Measurements from ENCODE around the gene RTTN. TPM values are rescaled to one million over a fixed set of nuclear protein-coding genes. Genes with fewer than 3 reads are reported as not detected.
A peak's percentile ranks its signal among the peaks of the same experiment; 100 is the strongest.

Gene RTTN
- total and polyA plus RNA-seq, 2 of the 4 experiments (the other 2 are of a cell fraction): 5.8 to 19.9 TPM

DNA sequence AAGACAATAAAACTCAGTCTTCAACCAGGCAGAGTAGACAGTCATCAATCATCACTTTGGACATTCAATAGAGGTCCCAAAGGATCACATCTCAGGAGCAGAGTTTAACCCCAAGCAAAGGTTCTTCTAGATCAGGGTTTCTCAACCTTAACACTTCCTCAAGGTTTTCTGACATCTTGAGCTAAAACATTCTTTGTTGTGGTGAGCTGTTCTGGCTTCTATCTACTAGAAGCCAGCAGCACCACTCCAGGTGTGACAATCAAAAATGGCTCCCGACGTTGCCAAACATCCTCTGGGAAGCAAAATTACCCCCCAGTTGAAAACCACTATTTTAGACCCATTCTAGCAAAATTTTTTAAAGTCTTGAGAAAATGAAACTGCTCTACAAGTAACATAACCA lies 22.0 kb downstream of the RTTN start:
- Histone ChIP-seq H3K14ac (replicated peaks; ENCODE audit: low read depth, low read length) (no peak overlapping the region; the same call in 1 of the 2 replicates), H4K5ac (ENCODE audit: low read depth, low read length) (no peak overlapping the region), H3K9me3 (ENCODE audit: control insufficient read depth, insufficient read depth, low read length) (no peaks in the 10 kb centered on the region), H4K8ac (ENCODE audit: low read depth in 2 of 2, low read length in 2 of 2) (no peak overlapping the region; a peak in 1 of 4 replicates), H3K23ac (ENCODE audit: low read depth, low read length) (peak overlapping the region; percentile 3; the same call in 1 of the 2 replicates), H3K56ac (ENCODE audit: extremely low read depth, insufficient read depth, low read length) (no peak overlapping the region), H2BK15ac (ENCODE audit: low read depth, low read length) (0 out of 3 replicates have a peak overlapping the region, but pooled peaks have one; percentile 53), H3K27ac (ENCODE audit: insufficient read depth, low read length) (no peak overlapping the region), H2BK5ac (ENCODE audit: low read depth, low read length, poor library complexity, severe bottlenecking) (peak overlapping the region; percentile 98), H3K4me1 (ENCODE audit: control insufficient read depth, insufficient read depth, low read length) (peaks cover 5% of the 10 kb centered on the region; the same call in 1 of the 2 replicates), H3K4me2 (ENCODE audit: low read depth, low read length) (no peak overlapping the region), H4K91ac (ENCODE audit: insufficient read depth, low read depth, low read length) (0 out of 2 replicates have a peak overlapping the region, but pooled peaks have one; percentile 8), H3K79me1 (ENCODE audit: low read depth in 1 of 2, low read length in 2 of 2) (peaks cover 12 to 25% of the 10 kb centered on the region in 2 experiments), H2AFZ (replicated peaks; ENCODE audit: low read length, poor library complexity) (no peak overlapping the region), H3K36me3 (ENCODE audit: control insufficient read depth, insufficient read depth, low read length) (no peaks in the 10 kb centered on the region), H2BK120ac (ENCODE audit: low read depth, low read length) (peak overlapping the region; percentile 88; the same call in 1 of the 2 replicates), H3K9ac (ENCODE audit: low read depth, low read length) (no peak overlapping the region), H4K20me1 (ENCODE audit: insufficient read depth, low read length) (no peaks in the 10 kb centered on the region), H2AK5ac (ENCODE audit: low read depth, low read length) (peak overlapping the region; percentile 2; the same call in 1 of the 2 replicates), H3K4me3 (ENCODE audit: insufficient read depth, low read depth, low read length) (no peak overlapping the region), H3K27me3 (ENCODE audit: control insufficient read depth, insufficient read depth, low read length) (no peaks in the 10 kb centered on the region), H2AK9ac (replicated peaks; ENCODE audit: low read depth, low read length, poor library complexity) (no peak overlapping the region), H3K18ac (ENCODE audit: low read depth, low read length) (peak overlapping the region; percentile 72; the same call in 1 of the 2 replicates), H2BK20ac (ENCODE audit: low read depth, low read length) (peak overlapping the region; percentile 83), H3K4ac (ENCODE audit: low read depth, low read length) (no peak overlapping the region), H3K9me1 (ENCODE audit: insufficient read depth, low read length) (peaks cover 9% of the 10 kb centered on the region)
- no TSS peak for BruUV-seq (replicated peaks)
- in situ Hi-C loops (cut with MboI; ENCODE audit: low sequenced_read_pairs): no loop called here
- no peak for DNase-seq
- WGBS, 2 experiments (ENCODE audit: extremely low coverage in 2 of 2, insufficient read length in 1 of 2): 100% methylated on average over 2 of the region's 2 CpGs; no CpG with 5 or more reads in 1 of the 2 experiments
- ChIA-PET POLR2A (ENCODE audit: unreplicated experiment) (no interaction called here), CTCF (interaction anchor here (2.4 kb wide), 1 partner anchor 12 kb away, joined by 9 read pairs; no protein-coding TSS in a partner anchor)
- dilution Hi-C loops (cut with HindIII; ENCODE audit: low sequenced_read_pairs, unreplicated experiment): loop anchor here (25.0 kb wide), 1 partner anchor 254 kb away; no protein-coding TSS in a partner anchor
- ATAC-seq (ENCODE audit: low read depth): no peak
- intact Hi-C loops (cut with micrococcal nuclease): no loop called here
- TF ChIP-seq SMC3 (IDR thresholded peaks at IDR 0.05; ENCODE audit: low read depth, low read length): no peak
- TF ChIP-seq CEBPB (IDR thresholded peaks at IDR 0.05; ENCODE audit: low read depth, low read length): no peak
- no peak for TF ChIP-seq RAD21 (IDR thresholded peaks at IDR 0.05; ENCODE audit: low read length)
- TF ChIP-seq NFE2L2 (IDR thresholded peaks at IDR 0.05; ENCODE audit: low read depth, low read length): no peak
- TF ChIP-seq RCOR1 (IDR thresholded peaks at IDR 0.05; ENCODE audit: insufficient replicate concordance, low read length): no peak
- TF ChIP-seq RFX5 (IDR thresholded peaks at IDR 0.05; ENCODE audit: low read depth, low read length): no peak
- TF ChIP-seq, protein P1, sequence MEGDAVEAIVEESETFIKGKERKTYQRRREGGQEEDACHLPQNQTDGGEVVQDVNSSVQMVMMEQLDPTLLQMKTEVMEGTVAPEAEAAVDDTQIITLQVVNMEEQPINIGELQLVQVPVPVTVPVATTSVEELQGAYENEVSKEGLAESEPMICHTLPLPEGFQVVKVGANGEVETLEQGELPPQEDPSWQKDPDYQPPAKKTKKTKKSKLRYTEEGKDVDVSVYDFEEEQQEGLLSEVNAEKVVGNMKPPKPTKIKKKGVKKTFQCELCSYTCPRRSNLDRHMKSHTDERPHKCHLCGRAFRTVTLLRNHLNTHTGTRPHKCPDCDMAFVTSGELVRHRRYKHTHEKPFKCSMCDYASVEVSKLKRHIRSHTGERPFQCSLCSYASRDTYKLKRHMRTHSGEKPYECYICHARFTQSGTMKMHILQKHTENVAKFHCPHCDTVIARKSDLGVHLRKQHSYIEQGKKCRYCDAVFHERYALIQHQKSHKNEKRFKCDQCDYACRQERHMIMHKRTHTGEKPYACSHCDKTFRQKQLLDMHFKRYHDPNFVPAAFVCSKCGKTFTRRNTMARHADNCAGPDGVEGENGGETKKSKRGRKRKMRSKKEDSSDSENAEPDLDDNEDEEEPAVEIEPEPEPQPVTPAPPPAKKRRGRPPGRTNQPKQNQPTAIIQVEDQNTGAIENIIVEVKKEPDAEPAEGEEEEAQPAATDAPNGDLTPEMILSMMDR (conservative IDR thresholded peaks at IDR 0.05; ENCODE audit: low read depth, low read length): no peak
- no peak for TF ChIP-seq CHD1 (IDR thresholded peaks at IDR 0.05; ENCODE audit: low read depth, low read length)
- TF ChIP-seq MAZ (IDR thresholded peaks at IDR 0.05; ENCODE audit: borderline replicate concordance, low read depth, low read length): no peak
- no peak for TF ChIP-seq BHLHE40 (IDR thresholded peaks at IDR 0.05; ENCODE audit: low read depth, low read length)
- no peak for TF ChIP-seq MAFK (IDR thresholded peaks at IDR 0.05; ENCODE audit: low read depth, low read length)
- no peak for TF ChIP-seq MXI1 (IDR thresholded peaks at IDR 0.05; ENCODE audit: borderline replicate concordance, low read depth, low read length)
- TF ChIP-seq, protein P2, sequence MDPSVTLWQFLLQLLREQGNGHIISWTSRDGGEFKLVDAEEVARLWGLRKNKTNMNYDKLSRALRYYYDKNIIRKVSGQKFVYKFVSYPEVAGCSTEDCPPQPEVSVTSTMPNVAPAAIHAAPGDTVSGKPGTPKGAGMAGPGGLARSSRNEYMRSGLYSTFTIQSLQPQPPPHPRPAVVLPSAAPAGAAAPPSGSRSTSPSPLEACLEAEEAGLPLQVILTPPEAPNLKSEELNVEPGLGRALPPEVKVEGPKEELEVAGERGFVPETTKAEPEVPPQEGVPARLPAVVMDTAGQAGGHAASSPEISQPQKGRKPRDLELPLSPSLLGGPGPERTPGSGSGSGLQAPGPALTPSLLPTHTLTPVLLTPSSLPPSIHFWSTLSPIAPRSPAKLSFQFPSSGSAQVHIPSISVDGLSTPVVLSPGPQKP (IDR thresholded peaks at IDR 0.05; ENCODE audit: borderline replicate concordance, low read depth, low read length): no peak
- TF ChIP-seq POLR2A (IDR thresholded peaks at IDR 0.05; ENCODE audit: low read depth, low read length): no peak
- TF ChIP-seq, protein P3, sequence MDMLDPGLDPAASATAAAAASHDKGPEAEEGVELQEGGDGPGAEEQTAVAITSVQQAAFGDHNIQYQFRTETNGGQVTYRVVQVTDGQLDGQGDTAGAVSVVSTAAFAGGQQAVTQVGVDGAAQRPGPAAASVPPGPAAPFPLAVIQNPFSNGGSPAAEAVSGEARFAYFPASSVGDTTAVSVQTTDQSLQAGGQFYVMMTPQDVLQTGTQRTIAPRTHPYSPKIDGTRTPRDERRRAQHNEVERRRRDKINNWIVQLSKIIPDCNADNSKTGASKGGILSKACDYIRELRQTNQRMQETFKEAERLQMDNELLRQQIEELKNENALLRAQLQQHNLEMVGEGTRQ (IDR thresholded peaks at IDR 0.05; ENCODE audit: low read depth, low read length): no peak
- TF ChIP-seq FOS (IDR thresholded peaks at IDR 0.05; ENCODE audit: low read depth, low read length): no peak
